GM19438 (cell line): ENCODE results near the gene TCF4.

ENCODE experiments used
- ATAC-seq: cut with Tn5 transposase; IDR thresholded peaks from one replicate; pipeline ENCODE4 v1.9.1; 2021; ENCODE audit warnings: low read depth; ENCODE audit not compliant: unreplicated experiment

TCF4 gene

GRCh38 chr18:55400590-55401541, 187.1 kb downstream of the TCF4 start:
- no peak for ATAC-seq

- no peak for ATAC-seq
Measured at GRCh38 chr18:55400081-55400480, 187.9 kb downstream of the TCF4 start.

- no peak for ATAC-seq
Measured at GRCh38 chr18:55398858-55399257, 189.1 kb downstream of the TCF4 start.

GRCh38 chr18:55396979-55397378, 191.0 kb downstream of the TCF4 start:
- no peak for ATAC-seq

GRCh38 chr18:55396267-55396905, 191.6 kb downstream of the TCF4 start:
- no peak for ATAC-seq

- no peak for ATAC-seq
Measured at GRCh38 chr18:55395799-55396198, 192.2 kb downstream of the TCF4 start.

- no peak for ATAC-seq
Measured at GRCh38 chr18:55390898-55391297, 197.1 kb downstream of the TCF4 start.

- no peak for ATAC-seq
Measured at GRCh38 chr18:55387139-55387984, 200.6 kb downstream of the TCF4 start.

GRCh38 chr18:55386545-55386944, 201.4 kb downstream of the TCF4 start:
- ATAC-seq: no peak

- ATAC-seq: no peak
Measured at GRCh38 chr18:55385770-55386169, 202.2 kb downstream of the TCF4 start.

GRCh38 chr18:55384551-55385275, 203.3 kb downstream of the TCF4 start:
- no peak for ATAC-seq

- no peak for ATAC-seq
Measured at GRCh38 chr18:55384115-55384514, 203.9 kb downstream of the TCF4 start.

GRCh38 chr18:55382277-55382805, 205.7 kb downstream of the TCF4 start:
- no peak for ATAC-seq

- no peak for ATAC-seq
Measured at GRCh38 chr18:55381277-55381676, 206.7 kb downstream of the TCF4 start.

GRCh38 chr18:55380589-55380988, 207.4 kb downstream of the TCF4 start:
- ATAC-seq: no peak

- ATAC-seq: peak; percentile 92
Measured at GRCh38 chr18:55376387-55376786, 211.6 kb downstream of the TCF4 start.

GRCh38 chr18:55375930-55376329, 212.1 kb downstream of the TCF4 start:
- peak; percentile 18 for ATAC-seq

- no peak for ATAC-seq
Measured at GRCh38 chr18:55374741-55375140, 213.3 kb downstream of the TCF4 start.

- ATAC-seq: no peak
Measured at GRCh38 chr18:55372209-55372608, 215.8 kb downstream of the TCF4 start.

- no peak for ATAC-seq
Measured at GRCh38 chr18:55370936-55371335, 217.1 kb downstream of the TCF4 start.
